GM21390 (cell line): ENCODE results near the gene SH3BP2.

Experiments
- ATAC-seq: cut with Tn5 transposase; IDR thresholded peaks from one replicate; pipeline ENCODE4 v1.9.1; 2021; ENCODE audit not compliant: unreplicated experiment

Gene SH3BP2, protein sequence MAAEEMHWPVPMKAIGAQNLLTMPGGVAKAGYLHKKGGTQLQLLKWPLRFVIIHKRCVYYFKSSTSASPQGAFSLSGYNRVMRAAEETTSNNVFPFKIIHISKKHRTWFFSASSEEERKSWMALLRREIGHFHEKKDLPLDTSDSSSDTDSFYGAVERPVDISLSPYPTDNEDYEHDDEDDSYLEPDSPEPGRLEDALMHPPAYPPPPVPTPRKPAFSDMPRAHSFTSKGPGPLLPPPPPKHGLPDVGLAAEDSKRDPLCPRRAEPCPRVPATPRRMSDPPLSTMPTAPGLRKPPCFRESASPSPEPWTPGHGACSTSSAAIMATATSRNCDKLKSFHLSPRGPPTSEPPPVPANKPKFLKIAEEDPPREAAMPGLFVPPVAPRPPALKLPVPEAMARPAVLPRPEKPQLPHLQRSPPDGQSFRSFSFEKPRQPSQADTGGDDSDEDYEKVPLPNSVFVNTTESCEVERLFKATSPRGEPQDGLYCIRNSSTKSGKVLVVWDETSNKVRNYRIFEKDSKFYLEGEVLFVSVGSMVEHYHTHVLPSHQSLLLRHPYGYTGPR

DNA sequence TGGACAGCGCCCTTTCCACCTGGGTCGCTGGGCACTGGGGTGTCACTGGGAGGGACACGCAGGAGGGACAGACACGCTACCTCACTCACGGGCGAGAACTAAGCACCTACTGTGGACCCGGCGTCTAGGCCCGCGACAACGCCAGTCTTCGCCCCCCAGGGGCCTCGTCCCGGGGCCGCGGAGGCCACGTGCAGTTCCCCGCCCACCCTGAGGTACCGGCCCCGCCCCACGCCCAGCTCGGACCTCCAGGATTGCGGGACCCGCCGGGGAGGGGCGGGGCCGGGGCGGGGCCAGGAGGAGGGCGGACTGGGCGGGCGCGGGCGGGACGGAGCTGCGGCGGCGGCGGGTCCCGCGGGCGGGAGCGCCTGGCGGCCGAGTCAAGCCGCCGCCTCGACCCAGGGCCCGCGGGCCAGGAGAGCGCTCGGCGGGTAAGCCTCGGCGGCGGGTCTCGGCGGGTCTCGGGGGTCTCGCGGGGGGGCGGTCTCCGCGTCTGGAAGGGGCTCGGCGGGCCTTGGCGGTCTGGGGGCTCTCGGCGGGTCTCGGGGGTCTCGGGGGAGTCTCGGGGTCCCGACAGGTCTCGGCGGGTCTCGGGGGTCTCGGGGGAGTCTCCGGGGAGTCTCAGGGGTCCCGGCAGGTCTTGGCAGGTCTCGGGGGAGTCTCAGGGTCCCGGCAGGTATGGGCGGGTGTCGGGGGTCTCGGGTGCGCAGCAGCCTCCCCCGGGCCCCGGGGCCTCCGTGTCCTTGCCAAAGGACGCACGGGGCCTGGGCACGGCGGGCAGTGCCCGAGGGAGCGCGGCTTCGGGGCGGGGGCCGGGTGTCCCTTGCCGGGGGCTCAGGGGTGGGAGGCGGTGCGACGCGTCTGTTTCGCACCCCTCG is at the start of gene SH3BP2:
Gene SH3BP2 (plus strand): TSS at position 375 of the 875 bp plus-strand sequence. CDS start 27,533 bp downstream, outside the sequence.
- no peak for ATAC-seq

GRCh38 chr4:2743518-2744445 is 49.1 kb upstream of the SH3BP2 start:
- no peak for ATAC-seq

DNA sequence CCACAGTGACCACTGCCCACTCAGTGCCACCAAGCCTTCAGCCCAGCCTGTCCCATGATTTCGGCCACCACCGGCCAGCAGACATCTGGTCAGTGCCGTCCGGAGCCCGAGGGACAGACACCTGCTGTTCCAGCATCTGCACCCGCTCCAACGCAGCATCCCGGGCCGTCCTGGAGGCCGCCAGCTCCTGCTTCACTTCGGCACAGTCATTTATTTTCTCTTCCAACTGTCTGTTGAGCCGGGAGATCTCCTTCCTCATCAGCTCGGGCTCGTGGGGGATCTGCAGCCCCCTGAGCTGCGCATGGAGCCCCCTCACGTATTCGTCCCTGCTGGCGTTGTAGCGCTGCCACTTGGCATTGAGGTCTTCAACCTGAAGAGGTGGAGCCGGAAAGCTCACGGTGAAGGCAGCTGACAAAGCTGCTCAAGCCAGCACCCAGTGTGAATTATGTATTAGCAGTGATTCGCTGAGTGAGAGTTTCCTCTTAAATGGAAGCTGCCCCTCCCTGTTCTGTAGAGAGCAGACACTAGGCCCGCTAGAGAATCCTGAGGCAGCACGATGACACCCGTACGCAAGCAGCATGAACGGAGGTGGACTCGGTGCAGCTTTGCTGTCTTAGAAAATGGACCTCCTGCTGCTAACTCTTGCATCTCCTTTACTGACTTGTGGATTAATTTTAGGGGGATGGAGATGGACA is 48.2 kb upstream of the SH3BP2 start:
- ATAC-seq, result no peak

- ATAC-seq, result no peak
Measured at GRCh38 chr4:2745516-2745915, 47.4 kb upstream of the SH3BP2 start.

GRCh38 chr4:2745981-2746806 is 46.7 kb upstream of the SH3BP2 start:
- ATAC-seq, result peak; percentile 86

GRCh38 chr4:2746891-2747695 is 45.8 kb upstream of the SH3BP2 start:
- ATAC-seq, result no peak

DNA sequence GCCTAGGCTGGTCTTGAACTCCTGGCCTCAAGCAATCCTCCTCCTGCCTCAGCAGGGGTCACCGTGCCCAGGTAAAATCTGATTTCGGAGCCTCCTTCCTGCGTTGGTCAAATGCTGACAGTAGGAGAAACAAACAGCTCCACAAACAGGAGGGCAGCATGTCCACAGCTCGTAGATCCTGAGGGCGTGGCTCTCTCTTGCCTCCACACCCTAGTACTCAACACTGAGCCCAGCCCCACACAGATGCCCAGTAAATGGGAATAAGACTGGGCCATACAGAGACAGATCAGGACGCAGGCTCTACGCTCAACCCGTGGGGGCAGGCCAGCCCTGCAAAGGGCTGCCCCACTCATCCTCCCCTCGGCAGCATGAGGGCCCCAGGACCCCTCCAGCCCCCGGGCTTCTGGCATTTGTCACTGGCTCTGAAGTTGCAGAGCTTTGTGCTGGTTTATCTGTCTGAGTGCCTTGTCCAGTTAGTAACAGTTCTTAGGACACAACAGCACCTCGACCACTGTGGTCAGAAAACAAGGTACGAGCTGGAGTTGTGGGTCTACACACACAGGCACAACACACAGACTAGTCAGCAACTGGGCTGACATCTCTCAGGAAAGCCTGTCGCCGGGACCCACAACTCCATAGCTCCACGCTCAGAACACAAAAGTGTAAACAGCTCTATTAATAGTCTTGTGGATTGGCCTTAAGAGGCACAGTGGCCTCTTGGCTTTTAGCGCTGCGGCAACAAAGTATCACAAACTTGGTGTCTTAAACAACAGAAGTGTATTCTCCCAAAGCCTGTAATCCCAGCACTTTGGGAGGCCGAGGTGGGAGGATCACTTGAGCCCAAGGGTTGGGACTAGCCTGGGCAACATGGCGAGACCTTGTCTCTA is 41.9 kb upstream of the SH3BP2 start:
- no peak for ATAC-seq

DNA sequence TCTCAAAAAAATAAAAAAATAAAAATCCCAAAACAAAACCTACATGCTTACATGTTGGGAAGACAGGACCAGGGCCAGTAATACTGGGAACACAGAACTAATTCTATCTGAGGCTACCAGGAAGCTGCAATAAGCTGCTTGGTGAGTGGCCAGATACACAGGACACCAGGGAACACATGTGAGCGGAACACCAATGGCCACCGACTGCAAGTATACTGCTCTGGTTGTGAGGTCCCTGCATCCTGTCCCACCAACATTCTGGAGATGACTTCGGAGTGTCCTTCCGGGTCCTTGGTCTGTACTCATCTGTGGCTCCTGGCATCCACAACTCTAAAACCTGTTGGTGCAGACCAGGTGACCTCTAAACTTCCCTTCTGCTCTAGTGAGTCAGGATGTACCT is 39.4 kb upstream of the SH3BP2 start:
- ATAC-seq, result no peak

DNA sequence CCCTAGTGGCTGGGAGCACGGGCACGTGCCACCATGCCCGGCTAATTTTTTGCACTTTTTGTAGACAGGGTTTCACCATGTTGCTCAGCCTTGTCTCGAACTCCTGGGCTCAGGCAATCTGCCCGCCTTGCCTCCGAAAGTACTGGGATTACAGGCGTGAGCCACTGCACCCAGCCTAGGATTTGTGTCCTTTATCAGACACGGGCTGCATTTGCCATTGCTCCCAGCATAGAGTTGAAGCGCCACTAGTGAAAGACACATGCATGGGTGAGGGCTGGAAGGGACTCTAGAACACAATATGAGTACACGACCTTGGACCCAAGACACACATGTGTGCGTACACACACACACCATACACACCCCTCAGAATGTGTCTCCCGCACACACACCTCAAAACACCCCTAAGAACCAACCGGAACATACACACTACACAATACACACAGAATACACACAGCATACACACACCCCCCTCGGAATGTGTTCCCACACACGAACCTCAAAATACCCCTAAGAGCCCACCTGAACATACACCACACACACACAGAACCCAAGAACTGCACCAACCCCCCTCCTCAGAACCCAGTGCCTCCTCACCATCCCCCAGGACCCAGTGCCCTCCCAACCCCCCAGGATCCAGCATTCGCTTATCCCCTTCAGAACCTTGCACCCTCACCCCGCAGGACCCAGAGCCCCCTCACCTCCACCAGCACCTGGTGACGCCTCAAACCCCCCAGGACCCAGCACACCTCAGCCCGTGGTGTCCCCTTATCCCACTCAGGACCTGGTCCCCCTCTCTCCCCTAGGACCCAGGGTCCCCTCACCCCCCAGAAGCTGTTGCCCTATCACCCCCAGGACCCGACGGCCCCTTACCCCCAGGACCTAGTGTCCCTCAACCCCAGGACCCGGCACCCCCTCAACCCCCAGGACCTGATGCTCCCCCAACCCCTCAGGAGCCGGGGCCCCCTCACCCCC is 37.8 kb upstream of the SH3BP2 start:
- no peak for ATAC-seq

GRCh38 chr4:2755821-2756690 is 36.8 kb upstream of the SH3BP2 start, which contains the start of gene TNIP2:
TNIP2 (minus strand) TSS chr4:2756336; CDS start chr4:2756289, 47 bp downstream.
- peak; percentile 62 for ATAC-seq

DNA sequence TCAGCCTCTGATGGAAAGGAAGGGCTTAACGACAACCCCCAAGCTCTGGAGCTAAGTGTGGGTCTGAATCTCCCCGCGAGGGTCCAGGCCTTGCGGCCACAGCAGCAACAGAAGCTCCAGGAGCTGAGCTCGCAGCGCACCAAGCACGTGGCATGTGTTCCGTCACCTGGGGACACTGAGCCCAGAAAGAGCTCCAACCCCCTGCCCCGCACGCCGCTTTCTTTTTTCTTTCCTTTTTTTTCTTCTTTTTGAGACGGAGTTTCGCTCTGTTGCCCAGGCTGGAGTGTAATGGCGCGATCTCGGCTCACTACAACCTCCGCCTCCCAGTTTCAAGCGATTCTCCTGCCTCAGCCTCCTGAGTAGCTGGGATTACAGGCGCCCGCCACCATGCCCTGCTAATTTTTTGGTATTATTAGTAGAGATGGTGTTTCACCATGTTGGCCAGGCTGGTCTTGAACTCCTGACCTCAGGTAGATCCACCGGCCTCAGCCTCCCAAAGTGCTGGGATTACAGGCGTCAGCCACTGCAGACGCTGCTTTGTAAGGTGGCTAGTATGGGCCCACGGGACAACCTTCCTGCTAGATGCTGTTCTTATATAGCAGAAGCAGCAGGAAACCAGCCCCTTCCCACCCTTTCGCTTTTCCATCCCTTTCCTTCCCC is 36.1 kb upstream of the SH3BP2 start:
- no peak for ATAC-seq

- ATAC-seq, result no peak
Measured at GRCh38 chr4:2757426-2757825, 35.5 kb upstream of the SH3BP2 start.

GRCh38 chr4:2761035-2761923 is 31.6 kb upstream of the SH3BP2 start:
- no peak for ATAC-seq

DNA sequence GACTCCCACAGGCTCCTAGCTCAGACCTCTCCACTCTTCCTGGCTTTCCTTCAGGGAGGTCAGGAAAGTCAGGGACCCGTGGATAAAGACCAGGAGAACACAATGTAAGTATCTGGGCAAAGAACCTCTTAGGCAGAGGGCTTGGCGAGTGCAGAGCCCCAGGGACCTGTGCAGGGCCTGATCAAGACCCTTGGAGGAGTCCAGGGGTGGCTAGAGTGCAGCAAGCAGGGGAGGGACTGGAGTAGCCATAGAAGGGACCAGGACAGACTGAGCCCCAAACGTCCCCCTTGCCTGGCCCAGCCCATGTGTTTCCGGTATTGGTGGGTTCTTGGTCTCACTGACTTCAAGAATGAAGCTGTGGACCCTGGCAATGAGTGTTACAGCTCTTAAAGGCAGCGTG is 30.8 kb upstream of the SH3BP2 start:
- no peak for ATAC-seq
